Dendritic cell treated with granulocyte-macrophage colony-stimulating factor and Interleukin-4, amounts not matched to agents 40 ng/mL and 50 ng/mL, for 4 days (primary cell): ENCODE results near the gene ZNF202.

Experiments used
- H3K27ac Mint-ChIP-seq: one replicate; pipeline ENCODE4 v1.8.0; 2022; ENCODE audit warnings: mild to moderate bottlenecking, mixed read lengths
- H3K27me3 Mint-ChIP-seq: one replicate; pipeline ENCODE4 v1.8.0; 2022; ENCODE audit warnings: mild to moderate bottlenecking, mixed read lengths
- H3K36me3 Mint-ChIP-seq: one replicate; pipeline ENCODE4 v1.8.0; 2022; ENCODE audit warnings: low read depth, mixed read lengths
- H3K4me1 Mint-ChIP-seq: one replicate; pipeline ENCODE4 v1.8.0; 2022; ENCODE audit warnings: low read depth, mixed read lengths
- H3K4me3 Mint-ChIP-seq: one replicate; pipeline ENCODE4 v1.8.0; 2022; ENCODE audit warnings: mild to moderate bottlenecking, moderate library complexity, mixed read lengths
- H3K9me3 Mint-ChIP-seq: one replicate; pipeline ENCODE4 v1.8.0; 2022; ENCODE audit warnings: mixed read lengths
- intact Hi-C: fragments of 100-400 bp; cut with micrococcal nuclease; formaldehyde crosslinking; loops from one replicate; pipeline ENCODE4 v1.15.0; 2022

Gene ZNF202

GRCh38 chr11:123741159-123742030, at the start of gene ZNF202:
Gene ZNF202 (minus strand): TSS chr11:123741660. CDS start chr11:123730888, 10,772 bp downstream.
- Mint-ChIP-seq H3K4me3 (peak within 1 kb of the TSS; percentile 97), H3K27ac (peak within 1 kb of the TSS; percentile 77), H3K36me3 (peaks cover 35% of the 10 kb centered on the region), H3K27me3 (peaks cover 11% of the 10 kb centered on the region), H3K4me1 (peaks cover 21% of the 10 kb centered on the region), H3K9me3 (no peaks in the 10 kb centered on the region)
- intact Hi-C loops = loop anchor here (10.0 kb wide), 1 partner anchor 323 kb away; no protein-coding TSS in a partner anchor

- Mint-ChIP-seq H3K36me3 (no peaks in the 10 kb centered on the region), H3K4me1 (no peaks in the 10 kb centered on the region), H3K4me3 (no peak overlapping the region), H3K27ac (no peak overlapping the region), H3K27me3 (no peaks in the 10 kb centered on the region), H3K9me3 (no peaks in the 10 kb centered on the region)
- intact Hi-C loops = no loop called here
These were observed 42.1 kb upstream of the ZNF202 start for GRCh38 chr11:123783536-123783935.

- intact Hi-C loops = no loop called here
- Mint-ChIP-seq H3K4me3 (no peak overlapping the region), H3K27ac (no peak overlapping the region), H3K36me3 (no peaks in the 10 kb centered on the region), H3K4me1 (no peaks in the 10 kb centered on the region), H3K9me3 (no peaks in the 10 kb centered on the region), H3K27me3 (no peaks in the 10 kb centered on the region)
These were observed 37.1 kb upstream of the ZNF202 start for GRCh38 chr11:123778511-123778910.

GRCh38 chr11:123775715-123776549, 34.5 kb upstream of the ZNF202 start:
- no peaks in the 10 kb centered on the region for H3K27me3 Mint-ChIP-seq
- H3K4me1 Mint-ChIP-seq = no peaks in the 10 kb centered on the region
- no peak overlapping the region for H3K27ac Mint-ChIP-seq
- H3K4me3 Mint-ChIP-seq = no peak overlapping the region
- no peaks in the 10 kb centered on the region for H3K36me3 Mint-ChIP-seq
- intact Hi-C loops = no loop called here
- peaks cover 9% of the 10 kb centered on the region for H3K9me3 Mint-ChIP-seq

- intact Hi-C loops = no loop called here
- no peak overlapping the region for H3K4me3 Mint-ChIP-seq
- peaks cover 12% of the 10 kb centered on the region for H3K9me3 Mint-ChIP-seq
- no peaks in the 10 kb centered on the region for H3K36me3 Mint-ChIP-seq
- no peaks in the 10 kb centered on the region for H3K4me1 Mint-ChIP-seq
- H3K27me3 Mint-ChIP-seq = no peaks in the 10 kb centered on the region
- no peak overlapping the region for H3K27ac Mint-ChIP-seq
These were observed 33.8 kb upstream of the ZNF202 start for GRCh38 chr11:123775289-123775688.

GRCh38 chr11:123773959-123774358, 32.5 kb upstream of the ZNF202 start:
- peaks cover 12% of the 10 kb centered on the region for H3K9me3 Mint-ChIP-seq
- H3K4me1 Mint-ChIP-seq = no peaks in the 10 kb centered on the region
- H3K4me3 Mint-ChIP-seq = no peak overlapping the region
- H3K27me3 Mint-ChIP-seq = no peaks in the 10 kb centered on the region
- no peaks in the 10 kb centered on the region for H3K36me3 Mint-ChIP-seq
- intact Hi-C loops = no loop called here
- H3K27ac Mint-ChIP-seq = no peak overlapping the region

- no peak overlapping the region for H3K27ac Mint-ChIP-seq
- intact Hi-C loops = no loop called here
- peaks cover 12% of the 10 kb centered on the region for H3K9me3 Mint-ChIP-seq
- H3K4me3 Mint-ChIP-seq = no peak overlapping the region
- no peaks in the 10 kb centered on the region for H3K27me3 Mint-ChIP-seq
- H3K4me1 Mint-ChIP-seq = no peaks in the 10 kb centered on the region
- H3K36me3 Mint-ChIP-seq = no peaks in the 10 kb centered on the region
These were observed 31.6 kb upstream of the ZNF202 start for GRCh38 chr11:123773026-123773425.

- intact Hi-C loops = no loop called here
These were observed 30.2 kb upstream of the ZNF202 start for GRCh38 chr11:123771664-123772063.

GRCh38 chr11:123770712-123771111, 29.3 kb upstream of the ZNF202 start:
- H3K27me3 Mint-ChIP-seq = no peaks in the 10 kb centered on the region
- H3K4me1 Mint-ChIP-seq = no peaks in the 10 kb centered on the region
- H3K4me3 Mint-ChIP-seq = no peak overlapping the region
- peaks cover 12% of the 10 kb centered on the region for H3K9me3 Mint-ChIP-seq
- intact Hi-C loops = no loop called here
- H3K36me3 Mint-ChIP-seq = no peaks in the 10 kb centered on the region
- H3K27ac Mint-ChIP-seq = no peak overlapping the region

More at GRCh38 chr11:123771664-123772063, 30.2 kb upstream of the ZNF202 start:
- H3K27ac Mint-ChIP-seq = no peak overlapping the region
- peaks cover 12% of the 10 kb centered on the region for H3K9me3 Mint-ChIP-seq
- no peaks in the 10 kb centered on the region for H3K36me3 Mint-ChIP-seq
- no peaks in the 10 kb centered on the region for H3K4me1 Mint-ChIP-seq
- H3K4me3 Mint-ChIP-seq = no peak overlapping the region
- no peaks in the 10 kb centered on the region for H3K27me3 Mint-ChIP-seq

- Mint-ChIP-seq H3K36me3 (no peaks in the 10 kb centered on the region), H3K27ac (no peak overlapping the region), H3K9me3 (peaks cover 14% of the 10 kb centered on the region), H3K27me3 (no peaks in the 10 kb centered on the region), H3K4me3 (no peak overlapping the region), H3K4me1 (no peaks in the 10 kb centered on the region)
- intact Hi-C loops = no loop called here
These were observed 24.1 kb upstream of the ZNF202 start for GRCh38 chr11:123765601-123766000.

- intact Hi-C loops = no loop called here
- Mint-ChIP-seq H3K4me1 (no peaks in the 10 kb centered on the region), H3K4me3 (no peak overlapping the region), H3K27me3 (no peaks in the 10 kb centered on the region), H3K36me3 (no peaks in the 10 kb centered on the region), H3K27ac (no peak overlapping the region), H3K9me3 (peaks cover 14% of the 10 kb centered on the region)
These were observed 21.0 kb upstream of the ZNF202 start for GRCh38 chr11:123762422-123762821.

GRCh38 chr11:123760894-123761293, 19.4 kb upstream of the ZNF202 start:
- Mint-ChIP-seq H3K27ac (no peak overlapping the region), H3K4me1 (no peaks in the 10 kb centered on the region), H3K27me3 (no peaks in the 10 kb centered on the region), H3K36me3 (no peaks in the 10 kb centered on the region), H3K4me3 (no peak overlapping the region), H3K9me3 (peaks cover 14% of the 10 kb centered on the region)
- intact Hi-C loops = no loop called here

GRCh38 chr11:123757976-123758375, 16.5 kb upstream of the ZNF202 start:
- H3K27ac Mint-ChIP-seq = no peak overlapping the region
- H3K9me3 Mint-ChIP-seq = peaks cover 14% of the 10 kb centered on the region
- H3K27me3 Mint-ChIP-seq = no peaks in the 10 kb centered on the region
- intact Hi-C loops = no loop called here
- no peaks in the 10 kb centered on the region for H3K36me3 Mint-ChIP-seq
- no peaks in the 10 kb centered on the region for H3K4me1 Mint-ChIP-seq
- H3K4me3 Mint-ChIP-seq = no peak overlapping the region

- Mint-ChIP-seq H3K27me3 (no peaks in the 10 kb centered on the region), H3K4me1 (no peaks in the 10 kb centered on the region), H3K4me3 (no peak overlapping the region), H3K27ac (no peak overlapping the region), H3K9me3 (no peaks in the 10 kb centered on the region), H3K36me3 (no peaks in the 10 kb centered on the region)
- intact Hi-C loops = no loop called here
These were observed 14.4 kb upstream of the ZNF202 start for GRCh38 chr11:123755813-123756212.
